ENCODE results near the gene CDC7.

GRCh38 chr1:91569411-91570119, 68.9 kb downstream of the CDC7 start:
- TF ChIP-seq KLF6 (CRISPR knock-in tag; IDR thresholded peaks at IDR 0.05; ENCODE audit: borderline replicate concordance) = no peak
- 0 out of 2 replicates have a peak, but pooled peaks have one; percentile 56 for TF ChIP-seq ELF4 (CRISPR knock-in tag; IDR thresholded peaks at IDR 0.05)
- TF ChIP-seq FOXK1 (CRISPR knock-in tag; IDR thresholded peaks at IDR 0.05; ENCODE audit: borderline replicate concordance) = no peak
- 0 out of 2 replicates have a peak, but pooled peaks have one; percentile 9 for TF ChIP-seq CXXC5 (CRISPR knock-in tag; IDR thresholded peaks at IDR 0.05)
- no peak for TF ChIP-seq HDAC6 (IDR thresholded peaks at IDR 0.05; ENCODE audit: low read depth, low read length)
- 0 out of 2 replicates have a peak, but pooled peaks have one; percentile 5 for TF ChIP-seq JUND (IDR thresholded peaks at IDR 0.05; ENCODE audit: borderline replicate concordance, low read depth, low read length)
- no peak for TF ChIP-seq JUND (tag; IDR thresholded peaks at IDR 0.05; ENCODE audit: borderline replicate concordance, low read depth, low read length)
- no peak for TF ChIP-seq ELK3 (CRISPR knock-in tag; IDR thresholded peaks at IDR 0.05)
- no peak for TF ChIP-seq RAD21 (CRISPR knock-in tag; conservative IDR thresholded peaks at IDR 0.05 in 1 of 2, IDR thresholded peaks at IDR 0.05 in 1 of 2)
- TF ChIP-seq, protein P1, sequence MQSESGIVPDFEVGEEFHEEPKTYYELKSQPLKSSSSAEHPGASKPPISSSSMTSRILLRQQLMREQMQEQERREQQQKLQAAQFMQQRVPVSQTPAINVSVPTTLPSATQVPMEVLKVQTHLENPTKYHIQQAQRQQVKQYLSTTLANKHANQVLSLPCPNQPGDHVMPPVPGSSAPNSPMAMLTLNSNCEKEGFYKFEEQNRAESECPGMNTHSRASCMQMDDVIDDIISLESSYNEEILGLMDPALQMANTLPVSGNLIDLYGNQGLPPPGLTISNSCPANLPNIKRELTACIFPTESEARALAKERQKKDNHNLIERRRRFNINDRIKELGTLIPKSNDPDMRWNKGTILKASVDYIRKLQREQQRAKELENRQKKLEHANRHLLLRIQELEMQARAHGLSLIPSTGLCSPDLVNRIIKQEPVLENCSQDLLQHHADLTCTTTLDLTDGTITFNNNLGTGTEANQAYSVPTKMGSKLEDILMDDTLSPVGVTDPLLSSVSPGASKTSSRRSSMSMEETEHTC (IDR thresholded peaks at IDR 0.05) = no peak
